Esophagus squamous epithelium (tissue), 4 donors: Measurements from ENCODE around the gene CFAP74.

Experiments used
- CTCF ChIP-seq, 6 experiments: fragments of 450-650 bp in 4 of 6; fragments of 200-600 bp in 2 of 6; sonication (generic) in 2 of 6; IDR thresholded peaks; one replicate each; pipeline ENCODE4 v1.5.1; 2016 to 2019; ENCODE audit warnings: antibody characterized with exemption in 6 of 6, mild to moderate bottlenecking in 4 of 6, moderate library complexity in 4 of 6
- POLR2A ChIP-seq, 4 donors: fragments of 450-650 bp; IDR thresholded peaks; one replicate each; pipeline ENCODE4 v1.6.1; 2017; ENCODE audit warnings: antibody characterized with exemption in 4 of 4, mild to moderate bottlenecking in 4 of 4, moderate library complexity in 3 of 4

GRCh38 chr1:1926346-1926811 is 77.2 kb downstream of the CFAP74 start:
- TF ChIP-seq POLR2A (IDR thresholded peaks at IDR 0.05) (no peak), CTCF (IDR thresholded peaks at IDR 0.05) (no peak)
